SU-DHL-6 (cell line): ENCODE data around the gene NTM.

Experiments
- H2AFZ ChIP-seq: fragments of 200-600 bp; sonication (generic); 2 replicates; pipeline ENCODE4 v1.6.1; 2014; ENCODE audit warnings: low read depth, mild to moderate bottlenecking, moderate library complexity, mixed read lengths, antibody characterized with exemption, low read length; ENCODE audit not compliant: severe bottlenecking
- H3F3A ChIP-seq: fragments of 200-600 bp; shearing (Covaris generic); 2 replicates; pipeline ENCODE4 v1.6.0; 2016; ENCODE audit warnings: antibody characterized with exemption, mild to moderate bottlenecking; ENCODE audit not compliant: insufficient read depth
- H3K27ac ChIP-seq: fragments of 200-600 bp; sonication (generic); 2 replicates; pipeline ENCODE4 v1.5.1; 2016; ENCODE audit warnings: low read depth, mild to moderate bottlenecking, low read length, moderate library complexity, mixed read lengths
- H3K27me3 ChIP-seq: fragments of 200-600 bp; sonication (generic), shearing (Covaris generic); 2 replicates; pipeline ENCODE4 v1.6.0; 2014; ENCODE audit warnings: mild to moderate bottlenecking, low read length
- H3K36me3 ChIP-seq: fragments of 200-600 bp; sonication (generic); 2 replicates; pipeline ENCODE4 v1.6.1; 2014; ENCODE audit warnings: mild to moderate bottlenecking, low read length, mixed read lengths
- H3K4me2 ChIP-seq: fragments of 300-600, 200-600 bp; shearing (Covaris generic), sonication (generic); 2 replicates; pipeline ENCODE4 v1.6.0; 2014; ENCODE audit warnings: low read length, low read depth, mild to moderate bottlenecking; ENCODE audit not compliant: poor library complexity, severe bottlenecking
- H3K4me3 ChIP-seq: fragments of 200-600 bp; sonication (generic); 2 replicates; pipeline ENCODE4 v1.5.1; 2014; ENCODE audit warnings: antibody characterized with exemption, low read length, mild to moderate bottlenecking, mixed read lengths; ENCODE audit not compliant: insufficient read depth, poor library complexity, severe bottlenecking
- H3K79me2 ChIP-seq: fragments of 200-600 bp; sonication (generic); 2 replicates; pipeline ENCODE4 v1.6.1; 2014; ENCODE audit warnings: mild to moderate bottlenecking, low read length, moderate library complexity; ENCODE audit not compliant: insufficient read depth
- H3K9ac ChIP-seq: fragments of 200-600 bp; sonication (generic); 2 replicates; pipeline ENCODE4 v1.7.0; 2014; ENCODE audit warnings: mild to moderate bottlenecking, low read length
- H3K9me2 ChIP-seq: fragments of 200-600 bp; sonication (generic); replicated peaks from 2 replicates; pipeline ENCODE4 v1.6.1; 2014; ENCODE audit warnings: low read length; ENCODE audit not compliant: insufficient read depth
- H3K9me3 ChIP-seq: fragments of 200-600 bp; sonication (generic); 2 replicates; pipeline ENCODE4 v1.6.1; 2014; ENCODE audit warnings: low read length, mixed read lengths; ENCODE audit not compliant: insufficient read depth
- H4K20me1 ChIP-seq: fragments of 200-600 bp; sonication (generic); 2 replicates; pipeline ENCODE4 v1.6.1; 2014; ENCODE audit warnings: low read depth, mild to moderate bottlenecking, antibody characterized with exemption, low read length, moderate library complexity, mixed read lengths
- CTCF ChIP-seq: fragments of 200-600 bp; sonication (generic); IDR thresholded peaks from one replicate; pipeline ENCODE4 v1.5.1; 2017; ENCODE audit warnings: antibody characterized with exemption, mild to moderate bottlenecking, low read length, moderate library complexity; ENCODE audit not compliant: insufficient read depth, poor library complexity, severe bottlenecking
- EZH2phosphoT487 ChIP-seq: fragments of 200-600 bp; sonication (generic), shearing (Covaris generic); conservative IDR thresholded peaks from 2 replicates; pipeline ENCODE4 v1.6.1; 2018; ENCODE audit warnings: mild to moderate bottlenecking, antibody characterized with exemption, low read length, moderate library complexity, mixed read lengths

The NTM gene

GRCh38 chr11:131474947-131475346, 104.5 kb downstream of the NTM start:
- H3K79me2 ChIP-seq: no peaks in the 10 kb centered on the region
- H3K9me2 ChIP-seq: no peaks in the 10 kb centered on the region
- H3K36me3 ChIP-seq: no peaks in the 10 kb centered on the region
- TF ChIP-seq EZH2phosphoT487 (no peak), CTCF (no peak)
- no peak overlapping the region for H3K4me2 ChIP-seq
- H3K27ac ChIP-seq: no peak overlapping the region
- no peaks in the 10 kb centered on the region for H4K20me1 ChIP-seq
- H3K9me3 ChIP-seq: no peaks in the 10 kb centered on the region
- H2AFZ ChIP-seq: no peak overlapping the region
- H3K9ac ChIP-seq: no peak overlapping the region
- no peak overlapping the region for H3K4me3 ChIP-seq
- H3F3A ChIP-seq: no peaks in the 10 kb centered on the region
- H3K27me3 ChIP-seq: no peaks in the 10 kb centered on the region

GRCh38 chr11:131476266-131476665, 105.9 kb downstream of the NTM start:
- Histone ChIP-seq H3K4me3 (no peak overlapping the region), H3K27me3 (no peaks in the 10 kb centered on the region), H4K20me1 (no peaks in the 10 kb centered on the region), H2AFZ (no peak overlapping the region), H3K27ac (no peak overlapping the region), H3K36me3 (no peaks in the 10 kb centered on the region), H3K9ac (no peak overlapping the region), H3K9me2 (no peaks in the 10 kb centered on the region), H3K9me3 (no peaks in the 10 kb centered on the region), H3F3A (no peaks in the 10 kb centered on the region), H3K4me2 (no peak overlapping the region), H3K79me2 (no peaks in the 10 kb centered on the region)
- TF ChIP-seq CTCF (no peak), EZH2phosphoT487 (no peak)

GRCh38 chr11:131478341-131478740, 107.9 kb downstream of the NTM start:
- Histone ChIP-seq H3K79me2 (no peaks in the 10 kb centered on the region), H3K9me3 (no peaks in the 10 kb centered on the region), H3K36me3 (no peaks in the 10 kb centered on the region), H3K27me3 (no peaks in the 10 kb centered on the region), H3K9me2 (no peaks in the 10 kb centered on the region), H3F3A (no peaks in the 10 kb centered on the region), H3K4me3 (no peak overlapping the region), H3K9ac (no peak overlapping the region), H3K4me2 (no peak overlapping the region), H3K27ac (no peak overlapping the region), H4K20me1 (no peaks in the 10 kb centered on the region), H2AFZ (no peak overlapping the region)
- TF ChIP-seq CTCF (no peak), EZH2phosphoT487 (no peak)
